BE2C (cell line): Measurements from ENCODE around the gene CCR6.

ENCODE experiments used
- DNase-seq: peaks from one replicate; pipeline ENCODE4 v3.0.0-alpha.2; 2020
- H3K27me3 ChIP-seq: fragments of 250-450 bp; sonication (Bioruptor Pico); 2 replicates; pipeline ENCODE4 v1.5.1; 2020; ENCODE audit warnings: mild to moderate bottlenecking
- H3K36me3 ChIP-seq: fragments of 250-450 bp; sonication (Bioruptor Pico); 2 replicates; pipeline ENCODE4 v1.5.1; 2020; ENCODE audit warnings: mild to moderate bottlenecking
- H3K4me1 ChIP-seq: fragments of 250-450 bp; sonication (Bioruptor Pico); 2 replicates; pipeline ENCODE4 v1.5.1; 2020
- H3K4me3 ChIP-seq: 2 replicates; pipeline ENCODE4 v1.5.1; 2011; ENCODE audit warnings: low read depth, low read length
- H3K9me3 ChIP-seq: fragments of 250-450 bp; sonication (Bioruptor Pico); 2 replicates; pipeline ENCODE4 v1.5.1; 2020
- TF ChIP-seq, protein P1 (sequence below): IDR thresholded peaks from 2 replicates; pipeline ENCODE4 v1.5.1; 2012; ENCODE audit warnings: mild to moderate bottlenecking, low read depth, low read length

CCR6 gene

DNA sequence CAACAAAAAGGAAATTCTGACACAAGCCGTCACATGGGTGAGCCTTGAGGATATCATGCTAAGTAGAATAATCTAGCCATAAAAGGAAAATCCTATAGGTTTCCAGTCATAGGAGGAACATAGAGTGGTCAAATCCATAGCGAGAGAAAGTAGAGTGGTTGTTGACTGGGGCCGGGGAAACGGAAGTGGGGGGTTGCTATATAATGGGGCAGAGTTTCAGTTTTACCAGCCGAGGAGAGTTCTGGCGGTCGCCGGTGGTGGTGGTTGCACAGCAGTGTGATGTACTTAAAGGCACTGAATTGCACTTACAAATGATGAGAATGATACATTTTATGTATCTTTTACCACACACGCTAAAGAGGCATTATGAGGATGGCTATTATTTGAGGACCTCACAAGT is 30.0 kb downstream of the CCR6 start:
- Histone ChIP-seq H3K4me1 (no peaks in the 10 kb centered on the region), H3K36me3 (no peaks in the 10 kb centered on the region), H3K9me3 (no peaks in the 10 kb centered on the region), H3K27me3 (no peaks in the 10 kb centered on the region), H3K4me3 (no peak overlapping the region)
- TF ChIP-seq, protein P1, sequence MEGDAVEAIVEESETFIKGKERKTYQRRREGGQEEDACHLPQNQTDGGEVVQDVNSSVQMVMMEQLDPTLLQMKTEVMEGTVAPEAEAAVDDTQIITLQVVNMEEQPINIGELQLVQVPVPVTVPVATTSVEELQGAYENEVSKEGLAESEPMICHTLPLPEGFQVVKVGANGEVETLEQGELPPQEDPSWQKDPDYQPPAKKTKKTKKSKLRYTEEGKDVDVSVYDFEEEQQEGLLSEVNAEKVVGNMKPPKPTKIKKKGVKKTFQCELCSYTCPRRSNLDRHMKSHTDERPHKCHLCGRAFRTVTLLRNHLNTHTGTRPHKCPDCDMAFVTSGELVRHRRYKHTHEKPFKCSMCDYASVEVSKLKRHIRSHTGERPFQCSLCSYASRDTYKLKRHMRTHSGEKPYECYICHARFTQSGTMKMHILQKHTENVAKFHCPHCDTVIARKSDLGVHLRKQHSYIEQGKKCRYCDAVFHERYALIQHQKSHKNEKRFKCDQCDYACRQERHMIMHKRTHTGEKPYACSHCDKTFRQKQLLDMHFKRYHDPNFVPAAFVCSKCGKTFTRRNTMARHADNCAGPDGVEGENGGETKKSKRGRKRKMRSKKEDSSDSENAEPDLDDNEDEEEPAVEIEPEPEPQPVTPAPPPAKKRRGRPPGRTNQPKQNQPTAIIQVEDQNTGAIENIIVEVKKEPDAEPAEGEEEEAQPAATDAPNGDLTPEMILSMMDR, result no peak
- DNase-seq, result no peak

DNA sequence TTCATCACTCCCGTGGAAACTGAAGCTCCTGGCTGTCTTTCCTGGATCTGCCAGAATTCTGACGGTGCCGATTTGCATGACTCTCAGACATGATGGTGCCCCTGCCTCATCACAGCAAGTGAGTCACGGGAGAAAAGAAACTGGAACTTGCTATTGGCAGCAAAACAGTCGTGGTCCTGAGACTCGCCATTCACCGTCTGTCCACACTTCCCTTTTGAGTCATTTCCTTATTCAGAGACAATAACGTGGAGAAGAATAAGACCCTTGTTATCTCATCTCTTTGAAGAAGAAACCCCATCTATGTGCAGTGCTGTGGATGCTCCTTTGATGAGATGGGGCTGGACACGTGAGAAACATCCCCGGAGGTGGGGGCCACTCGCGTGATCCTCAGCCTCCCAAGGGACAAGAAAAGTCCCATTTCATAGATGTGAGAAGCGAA is 30.6 kb downstream of the CCR6 start:
- no peak for DNase-seq
- H3K36me3 ChIP-seq, result no peaks in the 10 kb centered on the region
- H3K9me3 ChIP-seq, result no peaks in the 10 kb centered on the region
- H3K4me1 ChIP-seq, result no peaks in the 10 kb centered on the region
- no peak overlapping the region for H3K4me3 ChIP-seq
- TF ChIP-seq, protein P1, result no peak
- no peaks in the 10 kb centered on the region for H3K27me3 ChIP-seq

DNA sequence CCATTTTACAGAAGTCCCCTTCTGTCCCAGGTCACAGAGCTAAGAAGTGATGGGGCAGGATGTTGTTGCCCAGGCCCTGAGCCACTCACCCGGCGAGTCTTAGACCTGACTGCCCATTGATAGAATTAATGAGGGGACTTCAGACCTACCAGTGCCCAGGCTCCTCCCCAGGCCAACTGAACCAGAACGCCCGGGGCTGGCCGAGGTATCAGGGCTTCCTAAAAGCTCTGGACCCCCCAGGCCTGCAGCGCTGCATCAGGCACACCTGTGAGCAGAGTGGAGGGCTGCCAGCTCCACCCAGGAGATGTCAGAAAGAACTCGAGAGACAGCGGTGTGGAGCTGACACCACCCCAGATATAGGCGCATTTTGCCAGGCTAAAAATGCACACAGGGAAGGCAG is 31.4 kb downstream of the CCR6 start:
- Histone ChIP-seq H3K27me3 (no peaks in the 10 kb centered on the region), H3K9me3 (no peaks in the 10 kb centered on the region), H3K36me3 (no peaks in the 10 kb centered on the region), H3K4me1 (no peaks in the 10 kb centered on the region), H3K4me3 (no peak overlapping the region)
- no peak for DNase-seq
- TF ChIP-seq, protein P1, result no peak

DNA sequence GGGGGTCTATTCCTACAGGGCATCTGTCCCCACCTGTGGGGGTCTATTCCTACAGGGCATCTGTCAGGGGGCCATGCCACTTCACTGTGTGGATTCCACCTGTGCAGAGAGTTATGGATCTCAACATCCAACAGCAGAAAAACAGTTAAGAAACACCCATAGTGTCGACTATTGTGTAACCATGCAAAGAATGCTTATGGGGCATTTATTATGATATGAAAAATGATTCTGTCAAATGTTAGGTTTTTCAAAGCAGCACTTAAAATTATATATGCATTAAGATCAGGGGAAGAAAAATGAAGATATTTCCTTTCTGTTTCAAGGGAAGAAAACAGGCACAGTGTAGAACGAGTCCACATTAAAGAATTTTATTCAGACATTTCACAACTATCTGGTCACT is 32.0 kb downstream of the CCR6 start:
- Histone ChIP-seq H3K27me3 (no peaks in the 10 kb centered on the region), H3K4me3 (no peak overlapping the region), H3K9me3 (no peaks in the 10 kb centered on the region), H3K36me3 (no peaks in the 10 kb centered on the region), H3K4me1 (no peaks in the 10 kb centered on the region)
- TF ChIP-seq, protein P1, result no peak
- no peak for DNase-seq

DNA sequence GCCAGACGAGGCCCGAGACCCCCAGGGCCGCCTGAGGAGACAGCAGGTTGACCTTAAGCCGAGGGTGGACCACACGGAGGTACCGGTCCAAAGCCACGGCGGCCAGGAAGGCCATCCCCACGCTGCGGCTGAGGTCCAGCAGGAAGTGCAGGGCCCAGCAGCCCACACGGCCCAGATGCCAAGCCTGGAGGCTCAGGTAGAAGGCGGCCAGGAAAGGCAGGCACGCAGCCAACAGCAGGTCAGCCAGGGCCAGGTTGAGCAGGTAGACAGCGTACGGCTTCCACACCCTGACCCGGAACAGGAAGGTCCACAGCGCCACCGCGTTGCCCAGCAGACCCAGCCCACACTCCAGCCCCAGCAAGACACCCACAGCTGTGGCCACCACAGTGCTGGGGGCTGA is 34.5 kb downstream of the CCR6 start:
- Histone ChIP-seq H3K4me3 (no peak overlapping the region), H3K4me1 (no peaks in the 10 kb centered on the region), H3K9me3 (no peaks in the 10 kb centered on the region), H3K27me3 (no peaks in the 10 kb centered on the region), H3K36me3 (no peaks in the 10 kb centered on the region)
- DNase-seq, result no peak
- TF ChIP-seq, protein P1, result no peak

DNA sequence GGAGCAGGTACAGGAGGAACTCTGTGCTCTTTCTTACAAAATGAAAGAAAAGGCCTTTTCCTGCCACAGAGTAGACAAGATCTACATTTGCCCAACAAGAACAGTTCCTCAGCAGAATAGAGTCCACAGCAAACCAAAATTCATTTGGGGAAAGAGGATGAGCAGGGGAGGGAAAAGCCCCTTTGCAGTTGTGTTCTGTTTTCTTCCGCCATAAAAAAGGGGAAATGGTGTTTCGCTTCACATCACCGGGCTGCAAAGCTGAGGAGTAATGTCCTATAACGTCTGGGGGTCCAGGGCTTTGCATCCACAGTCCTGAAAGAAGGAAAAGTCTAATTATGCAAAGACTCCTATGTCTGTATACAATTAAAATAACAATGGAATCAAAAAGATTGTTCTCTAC is 35.0 kb downstream of the CCR6 start, which contains the start of gene GPR31:
TSS of gene GPR31 (minus strand) at position 118 of the 400 bp plus-strand sequence. CDS start 149 bp downstream, outside the sequence.
- no peaks in the 10 kb centered on the region for H3K9me3 ChIP-seq
- TF ChIP-seq, protein P1, result no peak
- H3K36me3 ChIP-seq, result no peaks in the 10 kb centered on the region
- no peak within 1 kb of the TSS for H3K4me3 ChIP-seq
- no peaks in the 10 kb centered on the region for H3K27me3 ChIP-seq
- no peak for DNase-seq
- H3K4me1 ChIP-seq, result no peaks in the 10 kb centered on the region
